Karpas-422 (cell line): Measurements from ENCODE around the gene PLPP3. TPM values are rescaled to one million over a fixed set of nuclear protein-coding genes. Genes with fewer than 3 reads are reported as not detected.

Experiments used
- DNase-seq: peaks from one replicate; pipeline ENCODE4 v3.0.0-alpha.2; 2015
- H2AFZ ChIP-seq: fragments of 200-600 bp; sonication (generic); 2 replicates; pipeline ENCODE4 v1.6.1; 2014; ENCODE audit warnings: antibody characterized with exemption, low read length, mixed read lengths
- H3K27ac ChIP-seq: fragments of 200-600 bp; sonication (generic); 2 replicates; pipeline ENCODE4 v1.5.1; 2014; ENCODE audit warnings: mild to moderate bottlenecking, low read length, moderate library complexity
- H3K27me3 ChIP-seq: fragments of 200-600 bp; sonication (generic); 2 replicates; pipeline ENCODE4 v1.6.1; 2014; ENCODE audit warnings: low read length, mixed read lengths
- H3K36me3 ChIP-seq: fragments of 200-600 bp; sonication (generic); 2 replicates; pipeline ENCODE4 v1.6.1; 2014; ENCODE audit warnings: low read length, mixed read lengths; ENCODE audit not compliant: insufficient read depth
- H3K4me1 ChIP-seq: fragments of 200-600 bp; sonication (generic); 2 replicates; pipeline ENCODE4 v1.6.1; 2014; ENCODE audit warnings: mild to moderate bottlenecking, low read length, mixed read lengths
- H3K4me2 ChIP-seq: fragments of 200-600 bp; sonication (generic); 2 replicates; pipeline ENCODE4 v1.6.1; 2014; ENCODE audit warnings: low read length, low read depth, mild to moderate bottlenecking; ENCODE audit not compliant: poor library complexity, severe bottlenecking
- H3K4me3 ChIP-seq: fragments of 200-600 bp; sonication (generic); 2 replicates; pipeline ENCODE4 v1.5.1; 2014; ENCODE audit warnings: mild to moderate bottlenecking, antibody characterized with exemption, low read length, mixed read lengths
- H3K79me2 ChIP-seq: fragments of 200-600 bp; sonication (generic); 2 replicates; pipeline ENCODE4 v1.6.1; 2014; ENCODE audit warnings: mild to moderate bottlenecking, low read length, mixed read lengths
- H3K9ac ChIP-seq: fragments of 200-600 bp; sonication (generic); 2 replicates; pipeline ENCODE4 v1.6.0; 2014; ENCODE audit warnings: low read length
- H3K9me2 ChIP-seq: fragments of 200-600 bp; sonication (generic), shearing (Covaris generic); replicated peaks from 2 replicates; pipeline ENCODE4 v1.6.0; 2014; ENCODE audit warnings: mild to moderate bottlenecking, low read length, moderate library complexity; ENCODE audit not compliant: insufficient read depth
- H3K9me3 ChIP-seq: fragments of 300-700, 200-600 bp; sonication (generic); 2 replicates; pipeline ENCODE4 v1.6.1; 2014; ENCODE audit warnings: low read length, mixed read lengths
- H4K20me1 ChIP-seq: fragments of 200-600 bp; sonication (generic); 2 replicates; pipeline ENCODE4 v1.6.1; 2014; ENCODE audit warnings: mild to moderate bottlenecking, antibody characterized with exemption, low read length, low read depth; ENCODE audit not compliant: insufficient read depth
- total RNA-seq: library from RNA; depleted of rRNA; stranded (reverse); fragments of >200 nt; shearing (Covaris generic); gene quantifications from 2 replicates; pipeline ENCODE4 v1.2.3, GENCODE V29; 2014; ENCODE audit warnings: low replicate concordance

The PLPP3 gene
- total RNA-seq, 1 experiment from 2014 or later, result 11.3 TPM

DNA sequence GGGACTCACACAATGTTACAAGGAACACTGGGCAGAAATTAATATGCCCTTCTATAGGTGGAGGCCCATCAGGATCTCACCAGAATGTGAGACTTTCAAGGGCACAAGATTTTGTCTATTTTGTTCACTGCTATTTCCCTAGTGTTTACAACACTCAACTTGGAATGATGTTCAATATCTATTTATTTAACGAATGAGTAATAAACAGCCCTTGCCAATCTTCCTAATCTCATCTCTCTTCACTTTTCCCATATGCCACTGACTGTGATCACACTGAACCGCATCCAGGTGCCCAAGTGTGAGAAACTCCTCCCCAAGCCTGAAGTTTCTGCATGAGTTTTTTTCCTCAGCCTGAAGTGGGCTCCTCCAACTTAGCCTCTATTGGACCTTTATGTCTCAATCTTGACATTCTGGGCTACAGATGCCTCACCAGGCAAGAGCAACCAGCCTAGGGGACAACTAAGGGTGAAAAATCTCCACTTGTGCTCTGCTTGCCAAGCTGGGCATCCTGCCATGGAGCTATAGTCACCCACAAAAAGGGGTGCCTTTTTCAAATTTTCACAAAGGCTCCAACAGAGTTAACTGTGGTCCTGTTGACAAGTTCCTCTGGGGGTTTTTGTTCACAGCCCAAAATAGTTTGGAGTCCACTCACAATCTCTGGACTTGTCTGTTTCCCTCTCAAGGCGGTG lies 105.6 kb downstream of the PLPP3 start:
- Histone ChIP-seq H3K9me3 (no peaks in the 10 kb centered on the region), H3K9me2 (no peaks in the 10 kb centered on the region), H2AFZ (no peak overlapping the region), H3K36me3 (no peaks in the 10 kb centered on the region), H3K4me2 (no peak overlapping the region), H3K4me1 (peaks cover 11% of the 10 kb centered on the region), H4K20me1 (no peaks in the 10 kb centered on the region), H3K27me3 (no peaks in the 10 kb centered on the region), H3K27ac (no peak overlapping the region), H3K79me2 (no peaks in the 10 kb centered on the region), H3K4me3 (no peak overlapping the region), H3K9ac (no peak overlapping the region)
- no peak for DNase-seq

DNA sequence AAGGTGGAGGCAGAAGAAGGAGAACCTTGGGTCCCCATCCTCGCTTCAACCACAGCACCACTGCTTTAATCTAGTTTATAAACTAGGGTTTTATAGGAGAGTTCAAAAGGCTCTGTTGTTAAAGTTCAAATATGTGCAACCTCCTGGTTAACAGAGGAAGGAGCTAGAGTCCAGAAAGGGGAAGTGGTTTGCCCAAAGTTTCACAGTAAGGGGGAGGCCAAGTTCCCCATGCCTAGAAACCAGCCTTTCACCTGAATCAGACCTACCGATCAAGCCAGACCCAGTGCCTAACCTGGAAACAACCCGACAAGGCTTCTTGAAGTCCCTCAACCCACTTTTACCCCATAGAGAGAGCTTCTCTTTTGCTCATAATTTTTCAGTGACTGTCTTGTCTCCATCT lies 106.5 kb downstream of the PLPP3 start:
- Histone ChIP-seq H3K4me3 (no peak overlapping the region), H3K9ac (no peak overlapping the region), H3K4me1 (peaks cover 11% of the 10 kb centered on the region), H3K4me2 (peak overlapping the region; percentile 33), H3K9me3 (no peaks in the 10 kb centered on the region), H3K27ac (no peak overlapping the region), H3K79me2 (no peaks in the 10 kb centered on the region), H3K27me3 (no peaks in the 10 kb centered on the region), H3K36me3 (no peaks in the 10 kb centered on the region), H4K20me1 (no peaks in the 10 kb centered on the region), H2AFZ (no peak overlapping the region), H3K9me2 (no peaks in the 10 kb centered on the region)
- peak; percentile 83 for DNase-seq

DNA sequence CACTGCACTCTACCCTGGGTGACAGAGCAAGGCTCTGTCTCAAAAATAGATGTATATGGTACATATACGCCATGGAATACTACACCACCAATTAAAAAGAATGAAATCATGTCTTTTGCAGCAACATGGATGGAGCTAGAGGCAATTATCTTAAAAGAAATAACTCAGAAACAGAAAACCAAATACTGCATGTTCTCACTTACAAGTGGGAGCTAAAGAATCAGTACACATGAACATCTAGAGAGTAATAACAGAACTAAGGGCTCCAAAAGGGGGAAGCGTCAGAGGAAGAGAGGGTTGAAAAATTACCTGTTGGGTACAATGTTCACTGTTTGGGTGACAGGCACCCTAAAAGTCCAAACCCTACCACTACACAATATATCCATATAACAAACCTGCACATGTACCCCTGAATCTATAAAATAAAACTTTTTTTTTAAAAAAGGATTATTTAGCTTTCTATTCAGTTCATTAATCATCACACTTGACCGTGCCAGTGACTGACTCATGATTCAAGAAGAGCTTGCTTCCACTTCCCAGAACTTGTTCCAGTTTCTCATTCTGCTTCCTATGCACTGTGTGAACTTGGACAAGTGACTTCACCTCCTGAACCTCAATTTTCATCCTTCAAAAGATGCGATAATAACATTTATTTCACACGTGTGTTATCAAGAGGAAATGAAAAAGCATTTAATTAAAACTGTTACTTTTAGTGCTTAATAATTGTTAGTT lies 109.6 kb downstream of the PLPP3 start:
- Histone ChIP-seq H3K9me3 (no peaks in the 10 kb centered on the region), H3K36me3 (no peaks in the 10 kb centered on the region), H3K27ac (no peak overlapping the region), H3K4me1 (peaks cover 11% of the 10 kb centered on the region), H3K4me2 (no peak overlapping the region), H3K9me2 (no peaks in the 10 kb centered on the region), H2AFZ (no peak overlapping the region), H3K9ac (no peak overlapping the region), H3K27me3 (no peaks in the 10 kb centered on the region), H3K4me3 (no peak overlapping the region), H4K20me1 (no peaks in the 10 kb centered on the region), H3K79me2 (no peaks in the 10 kb centered on the region)
- DNase-seq, result no peak

DNA sequence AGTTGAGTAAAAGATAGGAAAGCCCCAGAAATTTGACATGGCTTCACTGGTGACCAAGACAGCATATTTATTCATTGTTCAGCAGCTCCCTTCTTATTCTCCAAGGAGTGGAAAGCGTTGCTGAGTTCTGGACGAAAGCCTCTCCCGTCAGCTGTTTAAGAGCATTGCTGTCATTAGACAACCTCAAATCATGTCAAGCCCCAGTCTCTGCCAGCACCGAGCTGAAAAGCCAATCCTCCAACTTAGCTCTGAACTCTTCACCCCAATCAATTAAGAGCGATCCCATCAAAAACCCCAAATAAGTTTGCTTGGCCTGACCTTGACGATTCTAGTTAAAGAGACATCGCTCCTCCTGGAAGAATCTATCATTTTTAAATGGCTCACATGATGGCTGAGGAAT lies 110.8 kb downstream of the PLPP3 start:
- H3K36me3 ChIP-seq, result no peaks in the 10 kb centered on the region
- DNase-seq, result no peak
- no peak overlapping the region for H2AFZ ChIP-seq
- H3K9ac ChIP-seq, result no peak overlapping the region
- no peaks in the 10 kb centered on the region for H3K9me3 ChIP-seq
- no peaks in the 10 kb centered on the region for H3K79me2 ChIP-seq
- H3K9me2 ChIP-seq, result no peaks in the 10 kb centered on the region
- peaks cover 11% of the 10 kb centered on the region for H3K4me1 ChIP-seq
- H3K4me2 ChIP-seq, result no peak overlapping the region
- H3K4me3 ChIP-seq, result no peak overlapping the region
- H3K27me3 ChIP-seq, result no peaks in the 10 kb centered on the region
- H3K27ac ChIP-seq, result no peak overlapping the region
- H4K20me1 ChIP-seq, result no peaks in the 10 kb centered on the region

DNA sequence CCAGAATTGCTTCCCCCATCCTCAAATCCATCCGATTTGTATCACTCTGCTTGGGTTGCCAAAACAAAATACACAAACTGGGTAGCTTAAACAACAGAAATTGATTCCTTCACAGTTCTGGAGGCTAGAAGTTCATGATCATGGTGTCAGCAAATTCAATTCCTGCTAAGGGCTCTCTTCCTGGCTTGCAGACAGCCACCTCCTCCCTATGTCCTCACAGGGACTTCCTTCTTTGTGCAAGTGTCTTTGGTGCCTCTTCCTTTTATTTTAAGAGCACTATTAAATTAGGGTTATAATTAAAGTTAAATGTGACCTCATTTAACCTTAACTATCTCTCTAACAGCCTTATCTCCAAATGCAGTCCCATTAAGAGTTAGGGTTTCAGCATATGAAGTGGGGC lies 112.8 kb downstream of the PLPP3 start:
- no peaks in the 10 kb centered on the region for H3K27me3 ChIP-seq
- no peaks in the 10 kb centered on the region for H3K36me3 ChIP-seq
- H3K9me3 ChIP-seq, result no peaks in the 10 kb centered on the region

DNA sequence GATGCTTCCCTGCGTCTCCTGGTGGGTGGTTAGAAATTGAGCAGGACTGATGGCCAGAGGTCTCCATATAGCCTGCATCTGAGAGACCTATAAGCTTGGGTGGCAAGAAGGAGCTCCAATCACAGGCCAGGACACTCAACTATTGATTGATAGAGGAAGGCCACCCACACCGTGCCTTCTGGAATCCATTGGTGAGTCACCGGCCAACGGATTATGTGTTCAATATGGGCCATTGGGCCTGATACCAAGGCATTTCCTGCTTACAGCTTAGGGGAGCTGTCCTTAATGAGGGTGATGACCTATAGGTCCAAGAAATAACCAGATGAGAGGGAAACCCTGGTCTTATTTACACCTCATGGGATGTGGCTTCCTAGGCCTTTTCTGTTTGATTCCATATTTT lies 115.1 kb downstream of the PLPP3 start:
- H3K36me3 ChIP-seq, result no peaks in the 10 kb centered on the region
- no peak overlapping the region for H2AFZ ChIP-seq
- H3K9ac ChIP-seq, result no peak overlapping the region
- DNase-seq, result no peak
- no peak overlapping the region for H3K4me3 ChIP-seq
- H3K4me2 ChIP-seq, result no peak overlapping the region
- no peaks in the 10 kb centered on the region for H3K9me2 ChIP-seq
- no peaks in the 10 kb centered on the region for H3K79me2 ChIP-seq
- H4K20me1 ChIP-seq, result no peaks in the 10 kb centered on the region
- no peaks in the 10 kb centered on the region for H3K9me3 ChIP-seq
- H3K27me3 ChIP-seq, result no peaks in the 10 kb centered on the region
- H3K4me1 ChIP-seq, result no peaks in the 10 kb centered on the region
- no peak overlapping the region for H3K27ac ChIP-seq

More for the DNA sequence above, 112.8 kb downstream of the PLPP3 start:
- no peak overlapping the region for H3K27ac ChIP-seq
- DNase-seq, result no peak
- H4K20me1 ChIP-seq, result no peaks in the 10 kb centered on the region
- H3K4me1 ChIP-seq, result no peaks in the 10 kb centered on the region
- no peaks in the 10 kb centered on the region for H3K79me2 ChIP-seq
- no peak overlapping the region for H3K9ac ChIP-seq
- no peak overlapping the region for H2AFZ ChIP-seq
- no peaks in the 10 kb centered on the region for H3K9me2 ChIP-seq
- no peak overlapping the region for H3K4me3 ChIP-seq
- no peak overlapping the region for H3K4me2 ChIP-seq

DNA sequence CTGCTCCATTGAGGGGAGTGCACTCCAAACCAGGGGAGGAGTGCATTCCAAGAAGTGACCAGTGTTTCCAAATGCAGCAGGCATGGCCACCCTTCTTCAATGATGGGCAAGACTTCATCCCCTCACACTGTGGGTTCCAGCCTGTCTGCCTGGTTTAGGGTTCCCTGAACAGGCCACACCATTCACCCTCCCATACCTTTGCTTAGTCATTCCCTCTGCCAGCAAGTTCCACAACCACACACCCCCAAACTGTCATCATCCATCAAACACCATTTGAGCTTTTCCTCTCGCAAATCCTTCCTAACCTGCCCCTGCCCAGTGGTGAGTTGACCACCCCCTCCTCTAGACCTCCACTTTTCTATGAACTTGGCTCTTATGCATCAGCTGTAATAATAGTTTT lies 116.0 kb downstream of the PLPP3 start:
- no peaks in the 10 kb centered on the region for H3K27me3 ChIP-seq
- no peaks in the 10 kb centered on the region for H3K36me3 ChIP-seq
- H3K4me2 ChIP-seq, result no peak overlapping the region
- H3K9me3 ChIP-seq, result no peaks in the 10 kb centered on the region
- DNase-seq, result no peak
- H3K9me2 ChIP-seq, result no peaks in the 10 kb centered on the region
- no peaks in the 10 kb centered on the region for H4K20me1 ChIP-seq
- no peak overlapping the region for H3K4me3 ChIP-seq
- H3K79me2 ChIP-seq, result no peaks in the 10 kb centered on the region
- no peaks in the 10 kb centered on the region for H3K4me1 ChIP-seq
- H3K9ac ChIP-seq, result no peak overlapping the region
- H3K27ac ChIP-seq, result no peak overlapping the region
- H2AFZ ChIP-seq, result no peak overlapping the region

DNA sequence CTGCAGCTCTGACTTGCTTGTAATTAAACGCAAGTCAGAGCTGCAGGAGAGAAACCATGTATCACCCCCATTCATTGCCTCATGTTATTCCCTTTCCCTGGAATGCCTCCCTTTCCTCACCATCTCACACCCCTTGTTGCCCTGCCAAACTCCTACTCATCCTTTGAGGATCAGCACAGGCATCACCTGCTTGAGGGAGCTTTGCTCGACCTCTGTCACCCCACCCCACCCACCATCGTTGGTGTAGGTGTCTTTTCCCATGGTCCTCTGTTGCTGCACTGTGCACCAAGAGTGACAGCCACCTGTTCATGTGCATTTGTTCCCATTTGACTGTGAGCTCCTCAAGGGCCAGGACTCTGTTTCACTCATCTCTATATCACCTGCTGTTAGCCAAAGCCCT lies 117.2 kb downstream of the PLPP3 start:
- no peaks in the 10 kb centered on the region for H3K27me3 ChIP-seq
- no peak overlapping the region for H3K27ac ChIP-seq
- no peaks in the 10 kb centered on the region for H3K9me3 ChIP-seq
- H3K79me2 ChIP-seq, result no peaks in the 10 kb centered on the region
- H3K9ac ChIP-seq, result no peak overlapping the region
- no peaks in the 10 kb centered on the region for H3K9me2 ChIP-seq
- no peak overlapping the region for H3K4me3 ChIP-seq
- no peaks in the 10 kb centered on the region for H3K36me3 ChIP-seq
- H4K20me1 ChIP-seq, result no peaks in the 10 kb centered on the region
- DNase-seq, result no peak
- H3K4me1 ChIP-seq, result no peaks in the 10 kb centered on the region
- no peak overlapping the region for H2AFZ ChIP-seq
- H3K4me2 ChIP-seq, result no peak overlapping the region
